HG02981 (cell line): ENCODE data around the gene SIRT2.
"Not testable (repeated sequence)": the region's sequence is repeated elsewhere in the genome, so short reads cannot be mapped to it uniquely, and the experiment has no call there.

ENCODE experiments used
- ATAC-seq: cut with Tn5 transposase; IDR thresholded peaks from one replicate; pipeline ENCODE4 v1.9.1; 2021; ENCODE audit warnings: mild to moderate bottlenecking, moderate library complexity; ENCODE audit not compliant: unreplicated experiment

SIRT2 gene

DNA sequence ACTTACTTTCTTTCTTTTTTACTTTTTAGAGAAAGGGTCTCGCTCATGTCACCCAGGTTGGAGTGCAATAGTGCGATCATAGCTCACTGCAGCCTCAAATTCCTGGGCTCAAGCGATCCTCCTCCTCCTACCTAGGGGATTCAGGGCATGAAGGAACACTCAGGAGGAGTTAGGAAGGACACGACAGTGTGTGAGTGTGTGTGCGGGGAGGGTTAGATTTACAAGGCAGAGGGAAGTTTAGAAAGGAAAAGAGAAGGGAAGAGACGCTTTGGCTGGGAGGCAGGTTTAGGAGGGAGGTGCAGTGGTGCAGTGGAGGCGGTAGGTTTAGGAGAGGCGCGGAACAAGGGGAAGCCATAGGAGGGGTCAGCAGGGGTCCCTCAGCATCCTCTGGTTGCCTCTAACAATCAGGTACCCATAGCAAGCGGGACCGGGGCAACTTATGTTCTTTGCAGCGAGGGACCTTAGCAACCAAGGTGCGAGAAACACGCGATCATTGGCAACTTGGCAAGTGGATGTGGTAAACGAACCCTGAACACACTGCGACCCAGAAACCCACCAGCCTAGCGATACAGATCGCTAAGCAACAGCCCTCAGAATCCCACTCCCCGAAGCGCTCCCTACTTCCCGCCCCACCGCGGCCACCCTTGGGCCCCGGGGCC is 501 bp downstream of the SIRT2 start:
- ATAC-seq, result no peak

DNA sequence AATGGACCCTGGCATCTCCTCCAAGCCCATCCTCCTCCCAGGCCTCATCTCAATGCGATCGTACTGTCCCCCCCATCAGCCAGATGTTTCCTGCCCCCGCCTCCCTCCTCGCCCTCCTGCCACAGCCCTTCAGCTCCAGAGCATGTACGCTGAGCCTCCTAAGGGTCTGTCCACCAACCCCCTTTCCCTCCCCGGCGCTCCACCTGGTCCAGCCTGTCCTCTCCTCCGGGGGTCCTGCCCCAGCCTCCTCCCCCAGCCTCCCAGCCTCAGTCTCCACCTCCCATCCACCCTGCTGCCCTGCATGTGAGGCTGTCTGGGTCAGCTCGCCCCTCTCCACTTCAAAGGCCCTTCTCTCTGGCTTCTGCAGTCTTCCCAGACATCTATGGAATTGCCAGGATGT is 4.5 kb downstream of the SIRT2 start:
- no peak for ATAC-seq

- no peak for ATAC-seq
Observed at GRCh38 chr19:38893341-38893771, 6.1 kb downstream of the SIRT2 start.

DNA sequence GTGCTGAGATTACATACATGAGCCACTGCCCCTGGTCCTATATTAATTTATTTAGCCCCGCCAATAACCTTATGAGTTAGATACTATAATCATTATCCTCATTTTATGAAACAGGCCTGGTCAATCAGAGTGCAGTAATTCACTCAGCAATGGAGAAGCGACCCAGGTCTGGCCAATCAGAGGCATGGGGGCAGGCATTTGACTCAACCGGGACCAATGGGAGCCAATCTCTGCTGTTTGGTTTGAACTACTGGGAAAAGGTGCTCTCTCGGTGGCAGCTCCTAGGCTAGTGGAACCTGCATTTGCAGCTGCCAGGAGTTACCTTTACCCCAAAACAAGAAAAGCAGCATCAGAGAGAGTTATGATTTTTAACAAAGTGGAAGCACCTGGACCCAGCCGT is 6.6 kb downstream of the SIRT2 start:
- no peak for ATAC-seq

GRCh38 chr19:38891771-38892170 is 7.6 kb downstream of the SIRT2 start:
- no peak for ATAC-seq

DNA sequence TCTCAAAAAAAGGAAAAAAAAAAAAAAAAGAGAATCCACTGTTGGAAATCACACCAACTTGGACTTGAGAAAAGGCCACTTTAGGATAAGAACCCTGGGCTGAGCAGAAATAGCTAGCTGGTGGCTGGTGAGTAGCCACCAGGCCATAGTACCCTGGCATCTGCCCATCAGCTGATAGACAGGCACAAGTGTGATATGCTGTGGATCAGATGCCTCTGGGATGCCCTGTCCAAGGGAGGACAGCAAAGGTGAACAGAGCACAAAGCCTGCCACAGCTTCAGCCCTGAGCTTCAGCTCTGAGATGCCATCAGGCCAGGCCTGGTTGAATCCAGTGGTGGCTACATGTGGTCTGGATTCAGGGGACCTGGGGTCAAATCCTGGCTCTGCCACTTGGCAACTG is 8.7 kb downstream of the SIRT2 start:
- ATAC-seq, result no peak

- ATAC-seq, result no peak
Observed at GRCh38 chr19:38889803-38890202, 9.6 kb downstream of the SIRT2 start.

DNA sequence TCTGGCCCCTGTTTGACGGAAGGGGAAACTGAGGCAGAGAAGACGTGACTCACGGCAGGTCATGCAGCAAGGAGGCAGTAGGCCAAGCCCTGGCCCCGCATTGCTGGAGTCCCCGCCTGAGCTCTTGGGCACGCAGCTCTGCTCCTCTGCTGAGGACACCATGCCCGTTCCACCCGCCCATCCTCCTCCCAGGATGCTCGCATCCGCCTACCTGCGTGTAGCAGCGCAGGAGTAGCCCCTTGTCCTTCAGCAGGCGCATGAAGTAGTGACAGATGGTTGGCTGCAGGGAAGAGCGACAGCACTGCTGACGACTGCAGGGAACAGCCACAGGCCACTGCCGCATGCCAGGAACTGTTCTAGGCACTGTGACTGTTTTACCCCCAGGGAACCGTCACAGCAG is 10.5 kb downstream of the SIRT2 start:
- ATAC-seq, result no peak

DNA sequence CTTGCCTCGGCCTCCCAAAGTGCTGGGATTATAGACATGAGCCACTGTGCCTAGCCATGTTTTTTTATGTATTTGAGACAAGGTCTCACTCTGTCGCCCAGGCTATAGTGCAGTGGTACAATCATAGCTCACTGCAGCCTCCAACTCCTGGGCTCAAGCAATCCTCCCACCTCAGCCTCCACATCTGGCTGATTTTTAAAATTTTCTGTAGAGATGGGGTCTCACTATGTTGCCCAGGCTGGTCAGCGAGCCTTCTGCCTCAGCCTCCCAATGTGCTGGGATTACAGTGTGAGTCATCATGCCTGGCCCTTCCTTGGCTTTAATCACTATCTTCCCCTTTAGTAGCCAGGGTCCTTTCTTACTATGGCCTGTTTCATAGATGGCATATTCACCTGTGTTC is 14.7 kb downstream of the SIRT2 start:
- not testable (repeated sequence) for ATAC-seq

- ATAC-seq, result no peak
Observed at GRCh38 chr19:38883286-38883685, 16.1 kb downstream of the SIRT2 start.

GRCh38 chr19:38880882-38881609 is 18.4 kb downstream of the SIRT2 start:
- no peak for ATAC-seq

DNA sequence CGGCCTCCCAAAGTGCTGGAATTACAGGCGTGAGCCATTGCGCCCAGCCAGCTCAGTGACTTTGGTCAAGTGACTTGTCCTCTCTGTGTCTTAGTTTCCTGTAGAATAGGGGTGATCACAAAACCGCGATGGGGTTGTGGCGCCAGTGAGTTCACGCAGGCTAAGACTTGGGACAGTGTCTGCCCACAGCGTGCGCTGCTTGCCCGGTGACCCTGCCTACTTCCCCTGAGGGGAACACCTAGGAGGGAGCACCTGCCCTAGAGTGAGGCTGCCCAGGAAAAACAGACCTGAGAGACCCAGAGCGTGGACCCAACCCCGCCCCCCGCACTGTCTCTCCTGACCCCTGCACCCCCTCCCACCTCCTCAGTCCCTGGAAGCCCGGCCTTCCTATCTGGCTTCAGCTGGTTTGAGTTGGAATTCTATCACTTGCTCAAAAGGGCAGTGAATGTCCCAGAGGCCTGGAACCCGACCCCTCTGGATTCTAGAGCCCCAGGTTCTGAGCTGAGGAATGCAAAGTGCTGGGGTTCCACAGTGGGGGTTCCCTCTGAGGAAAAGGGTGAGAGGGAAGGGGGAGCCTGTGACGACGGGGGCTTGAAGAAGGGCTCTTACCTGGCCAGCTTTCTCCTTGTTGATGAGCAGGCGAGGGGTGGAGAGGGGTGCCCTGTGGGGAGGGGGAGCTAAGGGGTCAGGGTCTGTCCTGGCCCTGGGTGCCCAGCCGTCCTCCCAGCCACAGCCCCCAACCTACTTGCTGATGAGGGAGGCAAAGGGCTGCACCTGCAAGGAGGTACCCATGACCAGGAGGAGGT is 19.1 kb downstream of the SIRT2 start:
- no peak for ATAC-seq

DNA sequence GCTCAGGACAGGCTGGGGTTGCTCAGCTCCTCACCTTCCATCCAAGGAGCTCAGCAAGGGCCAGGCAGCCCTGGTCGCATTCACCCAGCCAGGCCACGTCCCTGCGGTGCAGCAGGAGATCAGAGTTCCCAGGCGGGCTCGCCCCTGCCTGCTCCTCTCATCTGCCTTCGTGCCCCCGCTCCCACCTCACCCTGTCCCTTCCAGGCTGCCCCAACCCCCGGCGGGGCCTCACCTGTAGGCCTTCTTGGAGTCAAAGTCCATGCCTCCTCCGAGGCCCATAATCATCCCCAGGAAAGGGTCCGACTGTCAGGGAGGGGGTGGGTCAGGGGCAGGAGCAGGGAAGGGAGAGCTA is 20.0 kb downstream of the SIRT2 start:
- no peak for ATAC-seq

- ATAC-seq, result no peak
Observed at GRCh38 chr19:38878575-38879399, 20.6 kb downstream of the SIRT2 start.

DNA sequence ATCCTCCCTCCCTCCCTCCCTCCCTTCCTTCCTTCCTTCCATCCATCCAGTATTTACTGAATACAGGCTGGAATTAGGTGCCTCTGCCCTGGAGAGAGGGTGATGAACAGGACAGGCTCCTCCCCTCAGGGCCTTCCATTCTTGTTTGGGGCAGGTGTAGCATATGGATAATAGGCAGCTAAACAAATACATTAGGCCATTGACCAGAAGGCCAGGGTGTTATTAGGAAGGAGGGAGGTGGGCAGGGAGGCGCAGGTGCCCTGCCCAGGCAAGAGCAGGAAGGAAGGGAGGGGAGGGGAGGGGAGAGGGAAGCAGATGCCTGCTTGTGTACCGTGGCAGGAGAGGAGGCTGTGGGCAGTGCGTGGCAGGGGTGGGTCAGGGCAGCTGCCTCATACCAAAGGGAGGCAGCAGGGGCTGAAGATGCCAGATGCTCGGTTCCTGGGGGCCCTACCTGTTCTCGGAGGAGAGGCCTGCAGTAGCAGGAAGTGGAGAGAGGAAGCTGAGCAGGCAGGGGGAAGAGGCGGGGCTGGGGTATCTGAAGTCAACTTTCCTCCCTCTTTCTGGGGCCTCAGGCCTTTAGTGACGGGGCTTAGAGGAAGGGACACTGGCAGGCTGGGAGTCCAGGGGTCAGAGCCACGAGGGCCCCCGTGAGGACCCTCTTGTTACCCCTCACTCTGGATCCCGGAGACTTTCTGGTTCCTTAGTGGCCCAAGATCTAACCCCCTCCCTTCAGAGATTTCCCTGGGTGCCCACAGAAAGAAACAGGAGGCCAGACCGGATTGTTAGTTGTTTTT is 21.4 kb downstream of the SIRT2 start, which contains the start of gene RINL:
RINL (minus strand) TSS at position 495 of the 794 bp plus-strand sequence. CDS start 1,533 bp downstream, outside the sequence.
- ATAC-seq, result peak; percentile 47

DNA sequence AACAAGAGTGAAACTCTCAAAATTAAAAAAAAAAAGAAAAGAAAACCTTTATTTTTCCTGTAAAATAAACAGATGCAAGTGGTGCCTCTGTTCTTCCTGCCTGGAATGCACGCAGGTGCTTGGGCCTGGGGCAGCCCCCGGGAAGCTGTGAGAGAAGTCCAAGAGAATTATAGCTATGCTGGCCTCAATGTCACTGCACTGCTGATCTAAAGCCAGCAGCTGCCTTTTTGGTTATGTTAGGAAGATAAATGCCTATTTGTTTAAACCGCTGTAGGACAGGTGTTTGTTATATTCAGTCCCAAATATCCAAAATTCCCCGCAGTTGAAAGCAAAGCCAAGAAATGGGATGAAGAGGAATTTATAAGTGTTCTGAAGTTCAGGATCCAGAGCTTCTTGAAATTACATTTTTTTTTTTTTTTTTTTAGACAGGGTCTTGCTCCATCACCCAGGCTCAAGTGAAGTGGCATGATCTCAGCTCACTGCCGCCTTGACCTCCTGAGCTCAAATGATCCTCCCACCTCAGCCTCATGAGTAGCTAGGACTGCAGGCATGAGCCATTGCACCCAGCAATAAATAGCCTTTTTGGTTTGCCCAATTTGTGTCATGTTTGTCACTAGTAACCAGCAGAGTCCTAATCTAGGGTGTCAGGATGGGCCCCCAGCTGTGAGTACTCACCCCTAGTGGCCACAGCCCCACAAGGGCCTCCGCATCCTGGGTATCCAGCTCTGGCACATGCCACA is 23.6 kb downstream of the SIRT2 start:
- no peak for ATAC-seq

DNA sequence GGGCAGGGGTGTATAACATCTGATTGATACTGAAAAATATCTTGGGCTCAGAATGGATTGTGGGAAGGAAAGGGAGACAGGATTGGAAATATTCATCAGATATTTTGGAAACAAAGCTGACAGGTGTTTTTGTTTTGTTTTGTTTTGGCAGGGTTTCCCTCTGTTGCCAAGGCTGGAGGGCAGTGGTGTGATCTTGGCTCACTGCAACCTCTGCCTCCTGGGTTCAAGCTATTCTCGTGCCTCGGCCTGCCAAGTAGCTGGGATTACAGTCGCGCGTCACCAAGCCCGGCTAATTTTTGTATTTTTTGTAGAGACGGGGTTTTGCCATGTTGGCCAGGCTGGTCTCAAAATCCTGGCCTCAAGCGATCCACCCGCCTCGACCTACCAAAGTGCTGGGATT is 26.0 kb downstream of the SIRT2 start:
- ATAC-seq, result not testable (repeated sequence)

GRCh38 chr19:38870612-38871011 is 28.8 kb downstream of the SIRT2 start:
- no peak for ATAC-seq

GRCh38 chr19:38869836-38870607 is 29.4 kb downstream of the SIRT2 start:
- ATAC-seq, result peak; percentile 60
